NCI-H2081 treated with DMSO at 0.1 percent for 48 hours (cell line): Measurements from ENCODE around the gene LRRC43.

Experiments
- DNase-seq: peaks from one replicate; lab custom pipeline; 2025; lab: John Stamatoyannopoulos, UW

Gene LRRC43

GRCh38 chr12:122226366-122227125 is 43.6 kb downstream of the LRRC43 start:
- DNase-seq: no peak

GRCh38 chr12:122227341-122227740 is 44.4 kb downstream of the LRRC43 start:
- DNase-seq: no peak

GRCh38 chr12:122228092-122228491 is 45.2 kb downstream of the LRRC43 start:
- no peak for DNase-seq

GRCh38 chr12:122230798-122231197 is 47.9 kb downstream of the LRRC43 start:
- DNase-seq: no peak

- no peak for DNase-seq
These were observed 49.8 kb downstream of the LRRC43 start for GRCh38 chr12:122232691-122233090.

GRCh38 chr12:122235741-122236140 is 52.8 kb downstream of the LRRC43 start:
- DNase-seq: no peak

GRCh38 chr12:122238861-122239260 is 55.9 kb downstream of the LRRC43 start:
- DNase-seq: no peak

- no peak for DNase-seq
These were observed 61.0 kb downstream of the LRRC43 start for GRCh38 chr12:122243965-122244364.

GRCh38 chr12:122244565-122245371 is 61.8 kb downstream of the LRRC43 start:
- DNase-seq: no peak

GRCh38 chr12:122245553-122245952 is 62.6 kb downstream of the LRRC43 start:
- DNase-seq: no peak

GRCh38 chr12:122250047-122250446 is 67.1 kb downstream of the LRRC43 start:
- no peak for DNase-seq

- DNase-seq: no peak
These were observed 67.6 kb downstream of the LRRC43 start for GRCh38 chr12:122250536-122250935.
